T-helper 22 cell (primary cell): ENCODE results near the gene DIS3L2.

Experiments
- DNase-seq: peaks from one replicate; pipeline ENCODE4 v3.0.0-alpha.2; 2020; ENCODE audit warnings: low read depth

The DIS3L2 gene

DNA sequence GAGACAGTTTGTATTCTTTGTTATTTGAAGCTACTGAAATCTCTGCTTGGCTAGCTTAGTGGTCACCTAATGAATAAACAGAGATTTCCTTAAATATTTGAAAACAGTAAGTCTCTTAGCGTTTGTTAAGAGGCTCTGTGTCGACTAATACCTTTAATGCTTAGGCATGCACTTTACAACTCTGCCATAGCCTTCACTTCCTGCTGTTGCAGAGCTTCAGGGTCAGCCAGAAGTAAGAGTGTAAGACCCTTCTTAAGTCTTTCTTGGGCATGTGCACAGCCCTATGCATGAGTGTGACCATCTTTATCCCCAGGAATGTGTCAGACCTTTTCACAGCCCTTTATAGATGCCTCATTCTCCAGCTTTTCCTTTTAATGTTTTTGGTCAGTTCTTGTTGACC lies 221.8 kb downstream of the DIS3L2 start:
- DNase-seq, result no peak

GRCh38 chr2:232184346-232184745 lies 222.8 kb downstream of the DIS3L2 start:
- DNase-seq, result no peak

- no peak for DNase-seq
Observed at GRCh38 chr2:232190796-232191195, 229.3 kb downstream of the DIS3L2 start.

DNA sequence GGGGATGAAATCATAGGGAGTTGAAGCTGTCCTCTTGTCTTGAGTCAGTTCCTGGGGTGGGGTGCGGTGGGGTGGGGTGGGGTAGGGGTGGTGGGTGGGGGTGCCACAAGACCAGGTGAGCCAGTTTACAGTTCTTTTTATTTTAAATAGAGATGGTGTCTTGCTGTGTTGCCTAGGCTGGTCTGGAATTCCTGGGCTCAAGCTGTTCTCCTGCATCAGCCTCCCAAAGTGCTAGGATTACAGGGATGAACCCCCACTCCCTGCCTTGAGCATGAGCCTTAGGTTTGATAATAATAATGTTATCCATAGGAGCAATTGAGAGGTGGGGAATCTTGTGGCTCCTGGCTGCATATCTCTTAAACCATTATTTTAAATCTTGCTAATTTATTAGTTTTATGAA lies 234.0 kb downstream of the DIS3L2 start:
- no peak for DNase-seq

- no peak for DNase-seq
Observed at GRCh38 chr2:232196802-232197201, 235.3 kb downstream of the DIS3L2 start.

DNA sequence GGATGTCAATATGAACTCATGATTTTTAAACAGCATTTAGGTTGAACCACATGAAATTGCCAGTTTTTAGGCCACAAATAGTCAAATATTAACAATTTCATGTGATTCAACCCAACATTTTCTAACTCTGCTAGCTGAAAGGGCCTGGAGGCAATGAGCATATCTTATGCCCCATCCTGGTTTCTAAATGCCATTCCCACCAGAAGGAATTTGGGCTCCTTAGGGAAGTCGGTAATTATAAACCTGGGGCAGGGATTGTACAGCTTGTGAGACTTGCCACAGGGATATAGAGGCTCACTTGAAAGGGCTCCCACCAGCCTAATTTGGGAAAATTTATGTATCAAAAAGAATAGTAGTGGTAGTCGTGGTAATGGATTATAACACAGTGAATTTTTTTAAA lies 238.7 kb downstream of the DIS3L2 start:
- DNase-seq, result no peak

- DNase-seq, result no peak
Observed at GRCh38 chr2:232203166-232203891, 241.8 kb downstream of the DIS3L2 start.

GRCh38 chr2:232203936-232204335 lies 242.4 kb downstream of the DIS3L2 start:
- DNase-seq, result no peak

DNA sequence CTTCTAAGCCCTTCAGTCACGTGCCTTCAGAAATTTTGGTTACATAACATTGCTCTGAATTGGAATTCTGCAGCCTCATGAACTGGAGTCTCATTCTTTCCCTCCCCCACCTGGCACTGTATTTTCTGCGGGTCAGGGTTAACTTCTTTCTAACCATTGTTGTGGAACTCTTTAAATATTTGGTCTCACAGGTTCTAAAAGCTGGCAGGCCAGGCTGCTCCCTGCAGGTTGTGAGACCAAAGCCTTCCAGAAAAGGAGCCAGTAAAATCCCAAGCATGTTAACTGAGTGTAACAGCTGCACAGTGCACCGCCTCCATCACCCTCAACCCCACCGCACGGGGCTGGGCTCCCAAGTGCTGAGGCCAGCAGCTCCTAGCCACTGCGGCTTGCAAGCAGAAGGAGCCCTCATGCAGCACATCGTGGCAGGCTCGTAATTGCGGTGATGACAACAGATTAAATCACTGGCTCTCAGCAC lies 243.0 kb downstream of the DIS3L2 start:
- DNase-seq, result no peak

- DNase-seq, result no peak
Observed at GRCh38 chr2:232207174-232207573, 245.7 kb downstream of the DIS3L2 start.

DNA sequence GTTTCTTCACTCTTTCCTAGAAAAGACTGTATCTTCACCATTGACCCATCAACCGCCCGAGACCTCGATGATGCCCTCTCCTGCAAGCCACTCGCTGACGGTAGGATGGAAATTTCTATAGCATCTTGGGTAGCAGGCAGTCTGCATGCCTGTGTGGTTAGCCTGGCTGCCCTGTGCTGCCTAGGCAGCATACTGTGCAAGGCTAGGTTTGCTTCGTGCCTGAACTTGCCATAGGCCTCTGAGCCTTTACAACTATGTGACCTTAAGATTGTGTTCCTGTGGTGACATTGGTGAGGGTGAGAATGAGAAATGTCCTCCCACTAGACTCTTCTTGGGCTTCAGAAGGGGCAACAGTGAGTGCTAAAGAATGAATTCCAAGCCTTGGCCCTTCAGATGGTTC lies 248.8 kb downstream of the DIS3L2 start:
- no peak for DNase-seq

- DNase-seq, result no peak
Observed at GRCh38 chr2:232211743-232212686, 250.5 kb downstream of the DIS3L2 start.

GRCh38 chr2:232213176-232213575 lies 251.7 kb downstream of the DIS3L2 start:
- no peak for DNase-seq

- no peak for DNase-seq
Observed at GRCh38 chr2:232214053-232214452, 252.5 kb downstream of the DIS3L2 start.

DNA sequence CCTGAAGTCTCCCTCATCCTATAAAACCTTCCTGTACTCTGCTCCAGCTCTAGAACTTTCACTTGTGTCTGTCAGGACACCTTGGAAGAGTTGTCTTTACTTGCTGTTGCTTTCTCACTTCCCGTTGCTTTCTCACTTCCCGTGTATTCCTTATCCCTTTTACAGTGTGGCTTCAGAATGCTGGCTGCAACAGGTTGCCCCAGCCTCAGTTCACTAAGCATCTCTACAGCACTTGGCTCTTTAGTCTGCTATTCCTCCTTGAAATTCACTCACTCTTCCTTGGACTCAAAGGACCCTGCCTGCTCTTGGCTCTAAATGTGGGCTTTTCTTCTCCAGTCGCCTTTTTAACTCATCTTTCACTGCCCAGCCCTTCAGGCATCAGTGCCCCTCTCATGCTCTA lies 254.5 kb downstream of the DIS3L2 start:
- DNase-seq, result no peak

- DNase-seq, result no peak
Observed at GRCh38 chr2:232218778-232219495, 257.4 kb downstream of the DIS3L2 start.

DNA sequence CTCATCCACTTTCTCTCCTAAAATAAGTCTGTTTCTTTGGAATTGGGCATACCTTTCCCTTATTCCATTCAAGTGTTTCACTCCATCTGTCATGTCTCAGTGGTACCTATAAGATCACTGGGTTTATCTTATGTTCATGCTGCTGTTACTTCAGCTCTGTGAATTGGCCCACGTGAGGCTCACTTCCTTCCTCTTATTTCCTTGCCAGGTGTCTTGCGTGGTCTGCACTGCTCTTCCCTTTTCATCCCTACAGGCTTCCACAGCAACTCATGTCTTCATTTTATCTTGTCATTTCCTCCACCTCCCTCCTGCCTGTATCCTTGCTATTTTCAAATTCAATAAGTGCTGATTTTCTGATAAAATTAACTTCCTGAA lies 258.0 kb downstream of the DIS3L2 start:
- no peak for DNase-seq

GRCh38 chr2:232219932-232220331 lies 258.4 kb downstream of the DIS3L2 start:
- DNase-seq, result no peak

DNA sequence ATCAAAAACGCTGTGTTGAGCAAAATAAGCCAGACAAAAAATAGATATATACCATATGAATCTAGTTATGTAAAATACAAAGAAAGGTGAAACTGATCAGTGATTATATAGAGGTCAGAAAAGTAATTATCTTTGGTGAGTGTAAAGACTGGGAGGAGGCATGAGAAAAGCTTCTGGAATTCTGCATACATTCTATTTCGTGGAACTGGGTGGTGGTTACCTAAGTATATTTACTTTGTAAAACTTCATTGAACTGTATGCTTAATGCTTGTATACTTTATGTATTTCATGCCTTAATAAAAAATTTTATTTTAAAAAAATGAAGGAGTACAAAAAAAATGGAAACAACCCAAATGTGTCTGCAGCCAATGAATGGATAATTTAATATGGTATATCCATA lies 263.9 kb downstream of the DIS3L2 start:
- no peak for DNase-seq

DNA sequence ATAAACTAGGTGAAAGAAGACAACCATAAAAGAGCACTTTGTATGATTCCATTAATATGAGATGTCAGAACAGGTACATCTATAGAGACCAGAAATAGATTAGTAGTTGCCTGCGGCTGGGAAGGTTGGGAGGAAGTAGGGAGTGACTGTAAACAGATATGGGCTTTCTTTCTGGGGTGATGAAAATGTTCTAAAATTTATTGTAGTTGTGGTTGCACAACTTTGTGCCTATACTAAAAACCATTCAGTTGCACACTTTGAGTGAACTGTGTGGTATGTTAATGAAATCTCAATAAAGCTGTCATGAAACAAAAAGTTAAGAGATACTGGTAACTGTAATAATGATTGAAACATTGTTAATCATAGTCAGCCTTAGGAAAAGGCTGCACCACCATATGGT lies 264.4 kb downstream of the DIS3L2 start:
- no peak for DNase-seq

- no peak for DNase-seq
Observed at GRCh38 chr2:232228332-232228731, 266.8 kb downstream of the DIS3L2 start.
